HepG2 (cell line): ENCODE measurements around the gene FOXL3. TPM values are rescaled to one million over a fixed set of nuclear protein-coding genes. Genes with fewer than 3 reads are reported as not detected.

Source experiments
- ATAC-seq: fragments of 200-7000 bp; cut with Tn5 transposase; 3 replicates; pipeline ENCODE4 v1.9.1; 2020; ENCODE audit warnings: mild to moderate bottlenecking, moderate library complexity
- BruUV-seq: library from RNA; stranded (reverse); fragments of 400-500 nt; replicated peaks from 2 replicates; lab custom pipeline; 2021; lab: Mats Ljungman, UMichigan
- CTCF ChIA-PET: fragments of 300-600 bp; formaldehyde crosslinking; extraction: SDS; loops from one replicate; lab custom pipeline; 2021; ENCODE audit warnings: low total read pairs, inconsistent platforms, low intra/inter-chr PET ratio; lab: Yijun Ruan, JAX
- POLR2A ChIA-PET: fragments of 350-600 bp; sonication (Branson Sonifier 250); formaldehyde crosslinking; loops from one replicate; lab custom pipeline; 2020; ENCODE audit warnings: antibody characterized with exemption, inconsistent platforms; lab: Yijun Ruan, JAX
- DNase-seq: peaks from one replicate; pipeline ENCODE4 v3.0.0-alpha.2; 2015; ENCODE audit warnings: low spot score
- FAIRE-seq: peaks from 3 replicates; lab custom pipeline; 2011; peaks lifted over from hg19 to GRCh38; lab: Jason Lieb, UNC
- H2AFZ ChIP-seq: one replicate; pipeline ENCODE4 v1.6.1; 2011; ENCODE audit warnings: low read length, inconsistent platforms
- H3K27ac ChIP-seq: fragments of 300-600 bp; 3 replicates; pipeline ENCODE4 v1.8.0; 2011; ENCODE audit warnings: mixed run types, mild to moderate bottlenecking, mixed read lengths, low read length, inconsistent platforms; ENCODE audit not compliant: insufficient read depth; ENCODE audit errors: extremely low read length
- H3K27me3 ChIP-seq, 2 experiments: fragments of 200-600 bp in 1 of 2; 2 replicates in 1 of 2; 3 replicates in 1 of 2; pipeline versions ENCODE4 v1.6.0 to v1.8.0; 2011; ENCODE audit warnings: low read length in 2 of 2, mild to moderate bottlenecking in 2 of 2, moderate library complexity in 2 of 2, inconsistent platforms in 1 of 2; ENCODE audit not compliant: insufficient read depth in 2 of 2, control insufficient read depth in 1 of 2
- H3K36me3 ChIP-seq, 2 experiments: fragments of 200-600 bp in 1 of 2; replicated peaks in 1 of 2; 2 replicates in 1 of 2; 3 replicates in 1 of 2; pipeline versions ENCODE4 v1.5.1 to v1.8.0; 2011; ENCODE audit warnings: low read length in 2 of 2, inconsistent platforms in 1 of 2; ENCODE audit not compliant: insufficient read depth in 2 of 2, control insufficient read depth in 1 of 2
- H3K4me1 ChIP-seq: 2 replicates; pipeline ENCODE4 v1.5.1; 2012; ENCODE audit warnings: low read length, inconsistent platforms; ENCODE audit not compliant: insufficient read depth
- H3K4me2 ChIP-seq: 2 replicates; pipeline ENCODE4 v1.6.0; 2011; ENCODE audit warnings: low read depth, low read length, inconsistent platforms
- H3K4me3 ChIP-seq, 3 experiments: fragments of 200-600 bp in 1 of 3; sonication (generic), shearing (Covaris generic) in 1 of 3; replicated peaks in 1 of 3; 2 replicates each; pipeline ENCODE4 v1.5.1; 2011 to 2016; ENCODE audit warnings: low read length in 3 of 3, inconsistent platforms in 2 of 3, low read depth in 2 of 3, mild to moderate bottlenecking in 2 of 3, control low read depth in 1 of 3, mixed read lengths in 1 of 3; ENCODE audit not compliant: insufficient read depth in 1 of 3
- H3K79me2 ChIP-seq: one replicate; pipeline ENCODE4 v1.6.1; 2011; ENCODE audit warnings: low read length, inconsistent platforms; ENCODE audit not compliant: insufficient read depth
- H3K9ac ChIP-seq: 2 replicates; pipeline ENCODE4 v1.6.0; 2011; ENCODE audit warnings: mild to moderate bottlenecking, low read depth, low read length, inconsistent platforms; ENCODE audit not compliant: insufficient read depth
- H3K9me3 ChIP-seq: 2 replicates; pipeline ENCODE4 v1.5.1; 2012; ENCODE audit warnings: mild to moderate bottlenecking, low read length
- H4K20me1 ChIP-seq: 2 replicates; pipeline ENCODE4 v1.6.0; 2011; ENCODE audit warnings: inconsistent platforms, mild to moderate bottlenecking, low read length, moderate library complexity; ENCODE audit not compliant: insufficient read depth
- CBX1 ChIP-seq: IDR thresholded peaks from one replicate; pipeline ENCODE4 v1.6.1; 2016; ENCODE audit warnings: antibody characterized with exemption, low read depth
- DNMT3B ChIP-seq: conservative IDR thresholded peaks from 2 replicates; pipeline ENCODE4 v1.6.1; 2016; ENCODE audit warnings: missing biosample characterization, control low read depth
- FOXK1 ChIP-seq: sonication (generic); formaldehyde crosslinking; IDR thresholded peaks from 2 replicates; pipeline ENCODE4 v1.4.0; 2020; ENCODE audit warnings: low read depth, missing genetic modification reagents, borderline replicate concordance
- JARID2 ChIP-seq: sonication (generic); formaldehyde crosslinking; IDR thresholded peaks from 2 replicates; pipeline ENCODE4 v1.8.1; 2023; ENCODE audit warnings: missing genetic modification reagents, inconsistent platforms; ENCODE audit not compliant: insufficient replicate concordance
- KLF15 ChIP-seq: sonication (generic); formaldehyde crosslinking; IDR thresholded peaks from 2 replicates; pipeline ENCODE4 v1.8.1; 2023; ENCODE audit warnings: borderline replicate concordance, mild to moderate bottlenecking, inconsistent platforms, missing genetic modification reagents, mixed read lengths
- MAFK ChIP-seq, 2 experiments: IDR thresholded peaks in 1 of 2; conservative IDR thresholded peaks in 1 of 2; 2 replicates each; pipeline ENCODE4 v1.6.1; 2011; ENCODE audit warnings: improper control_type of control experiment in 2 of 2, low read length in 2 of 2
- NR2C2 ChIP-seq: sonication (generic); formaldehyde crosslinking; IDR thresholded peaks from 2 replicates; pipeline ENCODE4 v1.4.0; 2020; ENCODE audit warnings: missing genetic modification reagents, mild to moderate bottlenecking, moderate library complexity, borderline replicate concordance
- REXO4 ChIP-seq: sonication (generic); formaldehyde crosslinking; IDR thresholded peaks from 2 replicates; pipeline ENCODE4 v1.8.0; 2022; ENCODE audit warnings: missing genetic modification reagents, mild to moderate bottlenecking, borderline replicate concordance
- SMARCC2 ChIP-seq: fragments of 450-650 bp; IDR thresholded peaks from 2 replicates; pipeline ENCODE4 v1.6.1; 2017; ENCODE audit warnings: antibody characterized with exemption, mild to moderate bottlenecking
- ZNF17 ChIP-seq: sonication (generic); formaldehyde crosslinking; IDR thresholded peaks from 2 replicates; pipeline ENCODE4 v1.5.0; 2020; ENCODE audit warnings: mild to moderate bottlenecking, missing genetic modification reagents
- ZNF274 ChIP-seq: sonication (generic); formaldehyde crosslinking; IDR thresholded peaks from 2 replicates; pipeline ENCODE4 v1.5.1; 2020; ENCODE audit warnings: mild to moderate bottlenecking, missing genetic modification reagents
- ZNF3 ChIP-seq: IDR thresholded peaks from 2 replicates; pipeline ENCODE4 v1.7.0; 2017; ENCODE audit warnings: inconsistent platforms
- ZNF430 ChIP-seq: sonication (generic); formaldehyde crosslinking; IDR thresholded peaks from 2 replicates; pipeline ENCODE4 v1.9.0; 2021; ENCODE audit warnings: mild to moderate bottlenecking, missing genetic modification reagents
- ZNF775 ChIP-seq: sonication (generic); formaldehyde crosslinking; IDR thresholded peaks from 2 replicates; pipeline ENCODE4 v1.4.0; 2020; ENCODE audit warnings: missing genetic modification reagents, mild to moderate bottlenecking, moderate library complexity, borderline replicate concordance
- ZNF83 ChIP-seq: sonication (generic); formaldehyde crosslinking; IDR thresholded peaks from 2 replicates; pipeline ENCODE4 v1.4.0; 2020; ENCODE audit warnings: missing genetic modification reagents, mild to moderate bottlenecking, borderline replicate concordance
- ZSCAN31 ChIP-seq: sonication (generic); formaldehyde crosslinking; IDR thresholded peaks from 2 replicates; pipeline ENCODE4 v1.5.0; 2020; ENCODE audit warnings: low read depth, mild to moderate bottlenecking, missing genetic modification reagents
- WGBS: methylation state at CpG from one replicate; pipeline ENCODE4 v1.1.6; 2017; ENCODE audit warnings: low lambda C conversion rate; 5-methylcytosine and 5-hydroxymethylcytosine counted together
- in situ Hi-C: cut with HindIII; loops from 2 replicates; pipeline ENCODE4 v1.10.0; 2017; ENCODE audit warnings: low pct_unique_long_range_greater_than_20kb; ENCODE audit not compliant: extremely low pct_ligation_motif_present
- intact Hi-C: fragments of 100-400 bp; cut with micrococcal nuclease; formaldehyde crosslinking; loops from one replicate; pipeline ENCODE4 v1.10.0; 2022; ENCODE audit not compliant: unreplicated experiment
- polyA plus RNA-seq, 8 experiments: library from polyadenylated mRNA; depleted of rRNA in 3 of 8; stranded (reverse) in 7 of 8; unstranded in 1 of 8; fragments of >200 nt; fragmentation: Illumina TruSeq in 4 of 8; extraction: Trizol in 4 of 8; gene quantifications; 2 replicates each; pipeline versions ENCODE4 v1.2.1 to v1.2.3, GENCODE V29; 2011 to 2016; ENCODE audit warnings: low read depth in 4 of 8, missing spikeins in 1 of 8, mixed read lengths in 1 of 8; ENCODE audit not compliant: insufficient read depth in 1 of 8
- total RNA-seq, 5 experiments: library from RNA; depleted of rRNA; stranded (reverse); fragments of >200 nt; fragmentation: Illumina TruSeq; extraction: Trizol; gene quantifications; 2 replicates each; pipeline ENCODE4 v1.2.3, GENCODE V29; 2016; ENCODE audit warnings: low read depth in 1 of 5
- TF ChIP-seq, protein P1 (sequence below): sonication (generic); formaldehyde crosslinking; IDR thresholded peaks from 2 replicates; pipeline ENCODE4 v1.8.0; 2022; ENCODE audit warnings: mild to moderate bottlenecking, missing genetic modification reagents, moderate library complexity
- TF ChIP-seq, protein P2 (sequence below): IDR thresholded peaks from 2 replicates; pipeline ENCODE4 v1.6.1; 2012; ENCODE audit warnings: low read length, improper control_type of control experiment

The FOXL3 gene
- total and polyA plus RNA-seq, 2 of the 13 experiments (the other 11 are each of a cell fraction or from before 2014, with no cell fraction given) = not detected

DNA sequence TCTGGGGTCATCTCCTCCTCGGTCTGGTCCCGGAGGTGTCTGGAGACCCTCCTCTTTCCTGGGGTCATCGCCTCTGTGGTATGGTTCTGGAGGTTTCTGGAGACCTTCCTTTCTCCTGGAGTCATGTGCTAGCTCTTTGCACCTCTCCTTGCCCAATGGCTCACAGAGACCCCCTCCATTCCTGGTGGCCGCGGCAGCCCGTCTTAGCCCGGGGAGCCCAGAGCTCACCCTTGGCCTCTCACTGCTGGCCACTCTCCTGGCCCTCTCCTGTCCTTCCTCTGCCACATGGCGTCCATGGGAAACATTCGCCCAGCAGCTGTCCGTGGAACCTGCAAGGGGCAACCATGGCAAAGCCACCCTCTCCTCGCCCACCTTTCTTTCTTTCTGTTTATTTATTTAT, 20.2 kb upstream of the FOXL3 start:
- no peak for ATAC-seq
- no peak overlapping the region for H3K4me3 ChIP-seq
- no peak for TF ChIP-seq ZNF775 (CRISPR knock-in tag)
- no peak for TF ChIP-seq ZNF430 (CRISPR knock-in tag)
- TF ChIP-seq NR2C2 (CRISPR knock-in tag) = no peak
- no peak for TF ChIP-seq JARID2 (CRISPR knock-in tag)
- TF ChIP-seq ZSCAN31 = no peak
- TF ChIP-seq FOXK1 (CRISPR knock-in tag) = no peak
- no peak for TF ChIP-seq MAFK (conservative IDR thresholded peaks at IDR 0.05 in 1 of 2, IDR thresholded peaks at IDR 0.05 in 1 of 2; ENCODE audit: low read length in 2 of 2)
- TF ChIP-seq ZNF274 (CRISPR knock-in tag) = no peak
- TF ChIP-seq ZNF83 (CRISPR knock-in tag) = no peak
- TF ChIP-seq ZNF3 (CRISPR knock-in tag) = no peak
- TF ChIP-seq CBX1 = no peak
- no peak for TF ChIP-seq REXO4 (CRISPR knock-in tag)
- no peak for TF ChIP-seq SMARCC2
- no peak for TF ChIP-seq KLF15
- TF ChIP-seq DNMT3B = no peak
- TF ChIP-seq ZNF17 (CRISPR knock-in tag) = no peak
- TF ChIP-seq, protein P1, sequence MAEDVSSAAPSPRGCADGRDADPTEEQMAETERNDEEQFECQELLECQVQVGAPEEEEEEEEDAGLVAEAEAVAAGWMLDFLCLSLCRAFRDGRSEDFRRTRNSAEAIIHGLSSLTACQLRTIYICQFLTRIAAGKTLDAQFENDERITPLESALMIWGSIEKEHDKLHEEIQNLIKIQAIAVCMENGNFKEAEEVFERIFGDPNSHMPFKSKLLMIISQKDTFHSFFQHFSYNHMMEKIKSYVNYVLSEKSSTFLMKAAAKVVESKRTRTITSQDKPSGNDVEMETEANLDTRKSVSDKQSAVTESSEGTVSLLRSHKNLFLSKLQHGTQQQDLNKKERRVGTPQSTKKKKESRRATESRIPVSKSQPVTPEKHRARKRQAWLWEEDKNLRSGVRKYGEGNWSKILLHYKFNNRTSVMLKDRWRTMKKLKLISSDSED = no peak
- TF ChIP-seq, protein P2, sequence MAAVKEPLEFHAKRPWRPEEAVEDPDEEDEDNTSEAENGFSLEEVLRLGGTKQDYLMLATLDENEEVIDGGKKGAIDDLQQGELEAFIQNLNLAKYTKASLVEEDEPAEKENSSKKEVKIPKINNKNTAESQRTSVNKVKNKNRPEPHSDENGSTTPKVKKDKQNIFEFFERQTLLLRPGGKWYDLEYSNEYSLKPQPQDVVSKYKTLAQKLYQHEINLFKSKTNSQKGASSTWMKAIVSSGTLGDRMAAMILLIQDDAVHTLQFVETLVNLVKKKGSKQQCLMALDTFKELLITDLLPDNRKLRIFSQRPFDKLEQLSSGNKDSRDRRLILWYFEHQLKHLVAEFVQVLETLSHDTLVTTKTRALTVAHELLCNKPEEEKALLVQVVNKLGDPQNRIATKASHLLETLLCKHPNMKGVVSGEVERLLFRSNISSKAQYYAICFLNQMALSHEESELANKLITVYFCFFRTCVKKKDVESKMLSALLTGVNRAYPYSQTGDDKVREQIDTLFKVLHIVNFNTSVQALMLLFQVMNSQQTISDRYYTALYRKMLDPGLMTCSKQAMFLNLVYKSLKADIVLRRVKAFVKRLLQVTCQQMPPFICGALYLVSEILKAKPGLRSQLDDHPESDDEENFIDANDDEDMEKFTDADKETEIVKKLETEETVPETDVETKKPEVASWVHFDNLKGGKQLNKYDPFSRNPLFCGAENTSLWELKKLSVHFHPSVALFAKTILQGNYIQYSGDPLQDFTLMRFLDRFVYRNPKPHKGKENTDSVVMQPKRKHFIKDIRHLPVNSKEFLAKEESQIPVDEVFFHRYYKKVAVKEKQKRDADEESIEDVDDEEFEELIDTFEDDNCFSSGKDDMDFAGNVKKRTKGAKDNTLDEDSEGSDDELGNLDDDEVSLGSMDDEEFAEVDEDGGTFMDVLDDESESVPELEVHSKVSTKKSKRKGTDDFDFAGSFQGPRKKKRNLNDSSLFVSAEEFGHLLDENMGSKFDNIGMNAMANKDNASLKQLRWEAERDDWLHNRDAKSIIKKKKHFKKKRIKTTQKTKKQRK = no peak
- DNase-seq = no peak
- WGBS = 69% methylated on average over 11 of the region's 11 CpGs
- ChIA-PET POLR2A (no interaction called here), CTCF (no interaction called here)
- 0 out of 2 replicates have a peak, but pooled peaks cover 4% of the 10 kb centered on the region for H3K9me3 ChIP-seq
- no peak for FAIRE-seq
- BruUV-seq = no TSS peak
- no peaks in the 10 kb centered on the region for H3K4me1 ChIP-seq
- H3K27ac ChIP-seq = no peak overlapping the region
- no peak overlapping the region for H3K9ac ChIP-seq
- H3K4me2 ChIP-seq = no peak overlapping the region
- H3K36me3 ChIP-seq = no peaks in the 10 kb centered on the region
- H2AFZ ChIP-seq = no peak overlapping the region
- in situ Hi-C loops = no loop called here
- H3K27me3 ChIP-seq = no peaks in the 10 kb centered on the region; a peak in 2 of 5 replicates
- H4K20me1 ChIP-seq = no peaks in the 10 kb centered on the region
- intact Hi-C loops = no loop called here
- no peaks in the 10 kb centered on the region for H3K79me2 ChIP-seq
